IPS-20b (cell line): ENCODE data around the gene CCL5.

ENCODE experiments used
- H3K27ac ChIP-seq: one replicate; pipeline ENCODE4 v1.5.1; 2013; ENCODE audit warnings: low read length
- H3K27me3 ChIP-seq: 2 replicates; pipeline ENCODE4 v1.6.1; 2013; ENCODE audit warnings: mild to moderate bottlenecking, low read length, inconsistent platforms; ENCODE audit not compliant: insufficient read depth
- H3K36me3 ChIP-seq: 2 replicates; pipeline ENCODE4 v1.6.1; 2013; ENCODE audit warnings: low read depth, mild to moderate bottlenecking, inconsistent platforms, low read length, moderate library complexity; ENCODE audit not compliant: insufficient read depth
- H3K4me1 ChIP-seq: 2 replicates; pipeline ENCODE4 v1.6.1; 2013; ENCODE audit warnings: mild to moderate bottlenecking, control low read depth, inconsistent platforms, low read length, moderate library complexity; ENCODE audit not compliant: insufficient read depth
- H3K4me3 ChIP-seq: 2 replicates; pipeline ENCODE4 v1.5.1; 2013; ENCODE audit warnings: mild to moderate bottlenecking, low read length, inconsistent platforms
- H3K9ac ChIP-seq: 2 replicates; pipeline ENCODE4 v1.6.1; 2013; ENCODE audit warnings: low read depth, mild to moderate bottlenecking, inconsistent platforms, low read length, moderate library complexity
- H3K9me3 ChIP-seq: 2 replicates; pipeline ENCODE4 v1.6.1; 2013; ENCODE audit warnings: mild to moderate bottlenecking, low read depth, low read length, inconsistent platforms; ENCODE audit not compliant: insufficient read depth

CCL5 gene

DNA sequence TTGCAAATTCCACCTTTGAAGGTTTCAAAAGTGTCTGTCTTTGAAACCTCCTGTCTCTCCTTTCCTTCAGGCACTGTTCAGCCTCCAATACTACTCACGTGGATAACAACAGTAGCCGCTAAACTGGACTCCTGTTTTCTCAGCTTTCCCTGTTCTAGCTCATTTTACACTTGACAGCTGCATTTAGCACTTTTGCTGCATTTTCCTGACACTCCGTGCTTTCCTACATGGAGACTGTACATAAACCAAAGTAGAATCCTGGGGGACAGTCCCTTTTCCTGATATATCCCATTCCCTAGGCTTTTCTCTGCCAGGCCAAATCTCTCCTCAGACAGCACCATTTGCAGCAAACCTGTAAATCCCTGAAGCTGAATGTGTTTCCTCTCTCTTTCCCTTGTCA lies 3.6 kb downstream of the CCL5 start:
- H3K27ac ChIP-seq: no peak overlapping the region
- H3K9ac ChIP-seq: no peak overlapping the region
- no peaks in the 10 kb centered on the region for H3K27me3 ChIP-seq
- no peaks in the 10 kb centered on the region for H3K36me3 ChIP-seq
- no peaks in the 10 kb centered on the region for H3K9me3 ChIP-seq
- no peak overlapping the region for H3K4me3 ChIP-seq
- no peaks in the 10 kb centered on the region for H3K4me1 ChIP-seq

DNA sequence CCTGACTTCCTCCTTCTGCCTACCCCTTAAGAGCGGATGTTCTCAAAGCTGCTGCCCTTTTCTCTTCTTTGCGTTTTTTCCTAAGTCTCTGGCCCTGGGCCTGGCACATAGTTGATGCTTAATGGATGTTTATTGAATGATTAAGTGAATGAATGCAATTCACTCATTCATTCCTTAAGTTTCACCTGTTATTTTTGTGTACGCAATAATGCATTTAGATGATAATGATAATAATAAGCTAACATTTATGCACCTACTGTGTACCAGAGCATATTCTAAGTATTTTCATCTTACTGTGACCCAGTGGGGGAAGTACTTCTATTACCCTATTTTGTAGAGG lies 4.4 kb downstream of the CCL5 start:
- Histone ChIP-seq H3K4me3 (no peak overlapping the region), H3K9me3 (no peaks in the 10 kb centered on the region), H3K27me3 (no peaks in the 10 kb centered on the region), H3K4me1 (no peaks in the 10 kb centered on the region), H3K27ac (no peak overlapping the region), H3K36me3 (no peaks in the 10 kb centered on the region), H3K9ac (no peak overlapping the region)

DNA sequence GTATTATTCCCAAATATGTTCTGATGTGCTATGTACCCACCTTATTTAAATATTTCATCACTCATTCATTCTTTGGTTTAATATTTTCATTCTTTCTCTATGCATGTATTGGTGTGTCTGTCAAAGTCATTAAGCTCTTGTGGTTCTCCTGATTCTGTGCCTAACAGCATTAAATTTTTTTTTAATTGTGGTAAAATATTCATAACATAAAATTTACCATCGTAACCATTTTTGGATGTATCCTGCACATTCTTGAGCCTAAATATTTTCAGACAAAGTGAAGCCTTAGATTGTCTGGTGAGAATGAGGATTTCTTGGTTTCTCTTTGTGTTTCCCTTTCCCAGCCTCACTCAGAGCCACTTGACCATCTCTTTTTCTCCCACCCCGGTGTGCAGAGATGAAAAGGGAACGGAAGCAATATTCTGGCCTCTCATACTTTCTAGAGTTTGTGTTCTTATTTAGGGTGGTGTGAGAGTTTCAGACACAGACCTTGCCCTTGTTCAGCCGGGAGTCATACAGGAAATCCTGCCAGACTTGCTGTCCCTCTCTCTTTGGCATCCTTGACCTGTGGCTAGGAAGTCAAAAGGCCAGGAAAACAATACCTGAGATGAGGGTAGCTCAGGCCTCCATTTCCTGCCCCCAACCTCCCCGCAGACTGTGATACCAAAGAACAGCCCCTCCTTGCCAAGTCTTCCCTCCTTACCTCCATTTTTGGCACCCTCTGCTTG lies 4.9 kb downstream of the CCL5 start:
- H3K9me3 ChIP-seq: no peaks in the 10 kb centered on the region
- no peak overlapping the region for H3K4me3 ChIP-seq
- H3K9ac ChIP-seq: no peak overlapping the region
- H3K36me3 ChIP-seq: no peaks in the 10 kb centered on the region
- H3K4me1 ChIP-seq: no peaks in the 10 kb centered on the region
- no peaks in the 10 kb centered on the region for H3K27me3 ChIP-seq
- H3K27ac ChIP-seq: no peak overlapping the region

DNA sequence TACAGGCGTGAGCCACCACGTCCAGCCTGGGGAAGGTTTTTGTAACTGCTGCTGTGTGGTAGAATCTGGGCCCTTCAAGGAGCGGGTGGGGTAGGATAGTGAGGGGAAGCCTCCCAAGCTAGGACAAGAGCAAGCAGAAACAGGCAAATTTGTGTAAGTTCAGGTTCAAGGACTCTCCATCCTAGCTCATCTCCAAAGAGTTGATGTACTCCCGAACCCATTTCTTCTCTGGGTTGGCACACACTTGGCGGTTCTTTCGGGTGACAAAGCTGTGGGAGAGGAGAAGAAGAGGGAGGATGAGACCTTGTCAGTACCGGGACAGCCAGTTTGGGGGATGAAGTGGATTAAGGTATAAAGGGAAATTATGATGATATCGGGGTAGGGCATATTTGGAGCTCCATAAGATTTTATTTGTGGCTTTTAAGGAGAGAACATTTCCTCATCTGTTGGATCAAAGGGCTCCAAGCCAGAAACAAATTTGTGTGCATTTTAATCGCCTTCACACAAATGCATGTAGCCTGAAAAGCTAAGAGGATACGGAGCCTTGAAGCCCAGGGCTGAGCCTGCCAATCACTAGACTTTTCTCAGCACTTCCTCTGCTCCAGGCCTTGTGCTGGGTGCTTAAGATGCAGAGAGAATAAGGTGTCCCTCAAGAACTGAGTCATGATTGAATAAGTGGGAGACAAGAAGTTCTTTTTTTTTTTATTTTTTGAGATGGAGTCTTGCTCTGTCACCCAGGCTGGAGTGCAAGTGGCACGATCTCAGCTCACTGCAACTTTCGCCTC lies 7.8 kb downstream of the CCL5 start:
- Histone ChIP-seq H3K27ac (no peak overlapping the region), H3K4me3 (no peak overlapping the region), H3K27me3 (no peaks in the 10 kb centered on the region), H3K36me3 (no peaks in the 10 kb centered on the region), H3K4me1 (no peaks in the 10 kb centered on the region), H3K9me3 (no peaks in the 10 kb centered on the region), H3K9ac (no peak overlapping the region)

DNA sequence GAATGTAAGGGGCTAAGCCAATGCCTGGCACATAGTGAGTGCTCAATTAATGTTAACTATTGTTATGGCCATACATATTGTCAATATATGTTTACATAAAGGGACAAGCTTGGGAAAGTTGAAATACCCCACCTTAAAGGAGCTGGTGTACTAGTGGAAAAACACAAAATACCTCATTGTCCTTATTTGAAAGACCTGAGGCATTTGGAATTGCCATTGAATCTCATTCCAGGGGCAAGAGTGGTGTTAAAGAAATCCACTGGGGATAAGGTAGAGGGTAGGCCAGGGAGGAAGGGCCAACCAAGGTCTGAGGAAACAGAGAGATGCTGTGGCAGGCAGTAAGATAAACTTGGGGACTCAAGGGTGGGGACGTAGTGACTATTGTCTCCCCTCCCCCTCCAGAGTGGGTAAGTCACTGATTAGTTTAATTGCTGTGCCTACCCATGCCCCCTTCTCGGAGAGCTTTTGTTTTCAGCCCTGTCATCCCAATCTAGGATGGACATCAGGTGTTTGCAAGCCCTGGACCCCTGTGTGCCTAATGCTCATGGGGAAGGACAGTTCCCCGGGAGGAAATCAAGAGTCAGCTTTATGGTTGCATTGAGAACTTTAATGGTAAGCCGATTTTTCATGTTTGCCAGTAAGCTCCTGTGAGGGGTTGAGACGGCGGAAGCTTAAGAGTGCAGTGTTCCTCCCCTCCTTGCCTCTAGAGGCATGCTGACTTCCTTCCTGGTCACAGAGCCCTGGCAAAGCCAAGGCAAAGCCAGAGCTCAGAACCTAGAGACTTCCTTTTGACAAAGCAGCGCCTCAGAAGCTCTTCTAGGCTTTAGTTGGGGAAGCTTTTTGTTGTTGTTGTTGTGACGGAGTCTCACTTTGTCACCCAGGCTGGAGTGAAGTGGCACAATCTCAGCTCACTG lies 9.0 kb downstream of the CCL5 start:
- Histone ChIP-seq H3K27ac (no peak overlapping the region), H3K9me3 (no peaks in the 10 kb centered on the region), H3K4me3 (no peak overlapping the region), H3K4me1 (no peaks in the 10 kb centered on the region), H3K9ac (no peak overlapping the region), H3K36me3 (no peaks in the 10 kb centered on the region), H3K27me3 (no peaks in the 10 kb centered on the region)

DNA sequence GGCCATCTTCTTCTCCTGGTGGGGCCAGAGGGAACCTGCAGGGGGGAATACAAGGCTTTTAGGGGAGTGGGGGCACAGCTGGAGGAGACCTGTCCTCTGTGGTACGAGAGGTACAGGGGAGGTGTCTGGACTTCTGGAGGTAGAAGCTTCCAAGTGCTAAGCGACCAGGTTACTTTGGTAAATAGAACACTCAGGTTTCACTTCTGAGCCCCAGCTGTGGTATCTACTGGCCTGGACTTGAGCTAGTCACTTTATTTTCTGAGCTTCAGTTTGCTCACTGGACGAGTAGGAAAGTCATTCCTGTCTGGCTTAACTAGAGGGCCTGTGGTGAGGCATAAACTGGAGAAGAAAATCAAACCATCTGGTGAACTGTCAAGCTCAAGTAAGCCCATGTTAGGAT lies 11.4 kb downstream of the CCL5 start, which contains the start of gene HEATR9:
Gene HEATR9, minus strand, starts transcription at position 155 of the 400 bp plus-strand sequence. Its CDS starts 149 bp downstream, at position 6.
- no peaks in the 10 kb centered on the region for H3K36me3 ChIP-seq
- no peaks in the 10 kb centered on the region for H3K27me3 ChIP-seq
- H3K9me3 ChIP-seq: no peaks in the 10 kb centered on the region
- H3K4me1 ChIP-seq: no peaks in the 10 kb centered on the region
- no peak within 1 kb of the TSS for H3K27ac ChIP-seq
- no peak within 1 kb of the TSS for H3K4me3 ChIP-seq
- H3K9ac ChIP-seq: no peak within 1 kb of the TSS

DNA sequence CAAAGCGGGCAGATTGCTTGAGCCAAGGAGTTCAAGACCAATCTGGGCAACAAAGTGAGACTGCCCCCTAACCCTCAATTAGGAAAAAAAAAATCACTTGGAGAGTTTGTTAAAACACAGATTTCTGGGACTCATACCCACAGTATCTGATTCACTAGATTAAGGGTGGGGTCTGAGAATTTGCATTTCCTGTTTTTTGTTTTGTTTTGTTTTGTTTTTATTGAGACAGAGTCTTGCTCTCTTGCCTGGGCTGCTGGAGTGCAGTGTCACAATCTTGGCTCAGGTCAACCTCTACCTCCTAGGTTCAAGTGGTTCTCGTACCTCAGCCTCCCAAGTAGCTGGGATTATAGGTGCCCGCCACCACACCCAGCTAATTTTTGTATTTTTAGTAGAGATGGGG lies 12.6 kb downstream of the CCL5 start:
- no peaks in the 10 kb centered on the region for H3K9me3 ChIP-seq
- no peaks in the 10 kb centered on the region for H3K4me1 ChIP-seq
- H3K36me3 ChIP-seq: no peaks in the 10 kb centered on the region
- H3K4me3 ChIP-seq: no peak overlapping the region
- no peaks in the 10 kb centered on the region for H3K27me3 ChIP-seq
- no peak overlapping the region for H3K9ac ChIP-seq
- H3K27ac ChIP-seq: no peak overlapping the region

DNA sequence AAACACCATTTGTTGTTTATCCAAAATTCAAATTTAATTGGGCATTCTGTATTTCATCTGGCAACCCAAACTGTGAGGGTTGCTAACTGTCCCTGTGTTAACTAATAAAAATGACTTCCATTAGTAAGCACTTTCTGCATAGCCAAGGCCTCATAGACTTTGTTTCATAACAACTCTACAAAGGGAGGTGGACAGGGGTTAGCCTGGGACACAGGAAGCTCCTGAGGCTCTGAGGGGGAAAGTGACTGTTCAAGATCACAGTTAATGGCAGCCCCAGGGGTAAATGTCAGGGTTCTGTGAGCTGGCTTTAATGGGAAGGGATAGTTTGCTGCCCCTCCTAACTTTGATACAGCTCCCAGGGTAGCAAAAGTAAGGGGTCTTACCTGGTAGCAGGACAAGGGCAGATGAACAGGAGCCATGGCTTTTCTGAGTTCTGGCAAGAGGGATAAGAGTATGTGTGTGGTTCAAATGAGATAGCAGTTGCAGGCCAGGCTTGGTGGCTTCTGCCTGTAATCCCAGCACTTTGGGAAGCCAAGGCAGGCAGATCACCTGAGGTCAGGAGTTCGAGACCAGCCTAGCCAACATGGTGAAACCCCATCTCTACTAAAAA lies 13.7 kb downstream of the CCL5 start:
- no peak overlapping the region for H3K27ac ChIP-seq
- H3K9ac ChIP-seq: no peak overlapping the region
- no peaks in the 10 kb centered on the region for H3K27me3 ChIP-seq
- no peak overlapping the region for H3K4me3 ChIP-seq
- H3K36me3 ChIP-seq: no peaks in the 10 kb centered on the region
- no peaks in the 10 kb centered on the region for H3K9me3 ChIP-seq
- H3K4me1 ChIP-seq: no peaks in the 10 kb centered on the region

DNA sequence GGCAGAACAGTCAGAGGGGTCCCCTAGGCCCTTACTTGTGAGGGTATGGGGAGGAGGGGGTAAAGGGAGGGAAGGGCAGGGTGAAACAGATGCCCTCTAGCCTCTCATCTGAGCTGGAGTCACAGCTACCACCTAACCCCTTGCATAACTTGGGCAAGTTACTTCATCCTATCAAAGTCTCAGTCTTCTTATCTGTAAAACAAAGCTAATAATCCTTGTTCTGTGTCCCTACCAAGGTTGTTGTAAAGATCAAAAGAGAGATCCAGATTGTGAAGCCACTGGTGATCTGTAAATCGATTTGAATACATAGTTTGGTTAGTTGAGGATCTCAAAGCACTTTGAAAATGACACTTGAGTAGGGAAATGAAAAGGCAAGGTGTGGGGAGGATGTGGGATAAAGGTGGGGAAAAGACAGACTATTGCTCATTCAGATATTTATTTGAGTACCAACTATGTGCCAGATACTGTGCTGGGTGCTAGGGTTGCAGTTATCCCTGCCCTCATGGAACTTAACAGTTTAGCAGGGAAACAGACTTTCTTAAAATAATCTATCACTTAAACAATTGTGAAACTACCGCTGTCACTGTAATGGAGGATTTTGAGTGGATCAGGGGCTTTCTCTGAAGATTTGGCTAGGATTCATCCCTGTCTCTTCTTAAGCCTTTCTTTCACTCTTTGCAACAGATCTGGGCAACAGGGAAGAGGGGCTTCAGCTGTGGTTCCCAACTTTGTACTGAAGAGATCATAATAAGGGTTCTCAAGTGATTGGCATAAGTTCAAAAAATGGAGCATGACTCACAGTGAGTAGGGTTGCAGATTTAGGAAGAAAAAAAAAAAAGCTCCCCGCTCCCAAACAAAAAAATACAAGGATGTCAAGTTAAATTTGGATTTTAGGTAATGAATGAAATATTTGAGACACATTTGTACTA lies 14.5 kb downstream of the CCL5 start:
- no peak overlapping the region for H3K9ac ChIP-seq
- H3K27me3 ChIP-seq: no peaks in the 10 kb centered on the region
- no peaks in the 10 kb centered on the region for H3K4me1 ChIP-seq
- no peaks in the 10 kb centered on the region for H3K36me3 ChIP-seq
- no peak overlapping the region for H3K4me3 ChIP-seq
- no peak overlapping the region for H3K27ac ChIP-seq
- H3K9me3 ChIP-seq: no peaks in the 10 kb centered on the region

DNA sequence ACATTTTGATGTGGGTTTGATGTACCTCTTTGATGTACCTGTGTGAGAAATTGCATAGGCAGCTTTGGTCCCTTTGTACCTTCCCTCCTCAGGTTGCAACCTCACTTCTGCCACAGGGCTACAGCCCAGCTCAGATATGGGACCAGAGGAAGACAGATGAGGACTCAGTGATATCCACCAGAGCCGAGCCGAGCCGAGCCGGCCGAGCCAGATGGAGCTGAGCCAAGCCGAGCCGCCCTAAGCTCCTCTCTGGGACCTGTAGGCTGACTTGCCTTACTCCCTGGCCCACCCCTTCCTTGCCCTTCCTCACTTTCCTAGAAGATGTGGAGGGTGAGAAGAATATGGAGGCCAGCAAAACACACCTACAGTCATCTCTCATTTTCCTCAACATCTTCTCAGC lies 15.3 kb downstream of the CCL5 start:
- no peaks in the 10 kb centered on the region for H3K4me1 ChIP-seq
- no peaks in the 10 kb centered on the region for H3K9me3 ChIP-seq
- H3K36me3 ChIP-seq: no peaks in the 10 kb centered on the region
- no peak overlapping the region for H3K9ac ChIP-seq
- H3K4me3 ChIP-seq: no peak overlapping the region
- H3K27me3 ChIP-seq: no peaks in the 10 kb centered on the region
- H3K27ac ChIP-seq: no peak overlapping the region
